Keratinocyte (primary cell): ENCODE measurements around the gene SLC30A3.

Source experiments
- CTCF ChIP-seq, 3 experiments: IDR thresholded peaks in 1 of 3; conservative IDR thresholded peaks in 1 of 3; optimal IDR thresholded peaks in 1 of 3; 2 replicates in 2 of 3; 3 replicates in 1 of 3; pipeline versions ENCODE3 to v1.5.1; 2011; ENCODE audit warnings: low read length in 3 of 3, mild to moderate bottlenecking in 3 of 3, moderate library complexity in 2 of 3, control low read depth in 1 of 3, inconsistent platforms in 1 of 3; ENCODE audit not compliant: insufficient read depth in 2 of 3; ENCODE audit errors: extremely low read depth in 1 of 3
- EZH2 ChIP-seq: IDR thresholded peaks from one replicate; pipeline ENCODE4 v1.6.1; 2012; ENCODE audit warnings: inconsistent platforms, mild to moderate bottlenecking, low read length, moderate library complexity

GRCh38 chr2:27208486-27209050 is 54.3 kb downstream of the SLC30A3 start:
- TF ChIP-seq CTCF (optimal IDR thresholded peaks at IDR 0.05 in 1 of 3, IDR thresholded peaks at IDR 0.05 in 1 of 3, conservative IDR thresholded peaks at IDR 0.05 in 1 of 3; ENCODE audit: extremely low read depth in 1 of 3, insufficient read depth in 2 of 3, low read length in 3 of 3) (no peak), EZH2 (no peak)
